HG03159 (cell line): ENCODE measurements around the gene ITSN2.

Experiments used
- ATAC-seq: cut with Tn5 transposase; IDR thresholded peaks from one replicate; pipeline ENCODE4 v1.9.1; 2021; ENCODE audit warnings: mild to moderate bottlenecking, moderate library complexity; ENCODE audit not compliant: unreplicated experiment

The ITSN2 gene

DNA sequence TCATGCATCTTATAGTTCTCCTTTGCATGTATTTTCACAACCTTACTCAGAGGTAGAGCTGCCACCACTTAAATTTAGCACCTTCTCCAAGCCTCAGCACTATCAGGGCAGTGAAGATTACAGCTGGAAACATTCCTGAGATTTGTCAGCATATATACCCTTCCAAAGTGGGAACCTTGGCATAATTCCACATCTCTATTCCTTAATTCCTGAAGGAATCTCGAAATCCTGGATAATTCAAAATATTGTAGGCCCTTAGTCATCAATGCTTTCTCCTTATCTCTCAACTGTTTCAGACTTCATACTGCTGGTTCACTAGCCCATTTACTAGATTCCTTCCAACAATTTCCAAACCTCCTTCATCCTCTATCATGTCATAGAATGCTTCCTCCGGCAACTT is 87.4 kb downstream of the ITSN2 start:
- ATAC-seq, result no peak

DNA sequence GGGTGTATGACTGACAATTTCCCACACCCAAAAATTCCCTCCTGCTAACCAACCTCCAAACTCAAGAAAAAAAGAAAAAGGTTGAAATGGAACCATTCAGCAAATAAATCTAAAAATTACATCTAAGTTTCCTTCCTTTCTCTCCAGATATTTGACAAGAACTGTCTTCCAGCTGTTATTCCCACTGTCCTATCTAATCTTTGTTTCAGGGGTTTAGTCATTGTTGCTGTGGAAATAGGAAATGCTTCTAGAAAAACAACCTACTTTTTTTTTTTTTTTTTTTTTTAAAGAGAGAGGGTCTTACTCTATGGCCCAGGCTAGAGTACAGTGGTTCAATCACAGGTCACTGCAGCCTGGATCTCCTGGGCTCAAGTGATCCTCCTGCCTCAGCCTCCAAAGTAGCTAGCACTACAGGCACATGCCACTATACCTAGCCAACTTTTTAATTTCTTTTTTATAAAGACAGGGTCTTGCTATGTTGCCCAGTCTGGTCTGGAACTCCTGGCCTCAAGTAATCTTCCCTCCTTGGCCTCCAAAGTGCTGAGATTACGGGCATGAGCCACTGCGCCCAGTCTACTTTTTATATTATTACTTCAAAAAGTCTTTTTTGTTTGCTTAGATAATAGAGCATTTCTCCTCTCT is 88.1 kb downstream of the ITSN2 start:
- no peak for ATAC-seq

DNA sequence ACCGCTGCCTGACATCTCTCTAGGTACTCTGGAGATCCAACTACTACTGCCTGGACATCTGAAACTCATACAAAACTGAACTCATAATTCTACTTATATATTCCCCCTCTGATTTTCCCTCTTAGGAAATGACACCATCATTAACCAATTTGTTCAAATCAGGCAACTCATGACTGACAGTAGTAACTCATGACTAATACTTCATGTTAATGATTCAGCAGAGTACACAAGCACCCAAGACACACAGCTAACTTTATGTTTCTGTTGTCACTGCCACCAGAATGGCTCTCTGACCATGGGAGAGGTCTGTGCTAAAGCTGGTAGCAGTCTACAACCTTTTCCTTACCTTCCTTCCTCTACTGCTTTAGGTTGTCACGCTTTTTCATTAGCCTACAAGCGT is 91.1 kb downstream of the ITSN2 start:
- no peak for ATAC-seq

DNA sequence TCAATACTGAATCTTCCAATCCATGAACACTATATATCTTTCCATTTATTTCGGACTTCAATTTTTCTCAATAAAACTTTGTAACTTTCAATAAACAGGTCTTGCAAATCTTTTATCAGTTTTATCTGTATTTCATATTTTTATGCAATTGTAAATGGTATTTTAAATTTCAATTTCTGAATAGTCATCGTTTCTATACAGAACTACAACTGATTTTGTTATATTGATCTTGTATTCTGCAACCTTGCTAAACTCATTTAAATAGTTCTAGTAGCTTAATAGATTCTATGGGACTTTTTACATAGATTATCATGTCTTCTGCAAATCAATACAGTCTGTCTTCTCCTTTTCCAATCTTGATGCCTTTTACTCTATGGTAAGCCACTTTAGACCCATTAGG is 95.1 kb downstream of the ITSN2 start:
- no peak for ATAC-seq

DNA sequence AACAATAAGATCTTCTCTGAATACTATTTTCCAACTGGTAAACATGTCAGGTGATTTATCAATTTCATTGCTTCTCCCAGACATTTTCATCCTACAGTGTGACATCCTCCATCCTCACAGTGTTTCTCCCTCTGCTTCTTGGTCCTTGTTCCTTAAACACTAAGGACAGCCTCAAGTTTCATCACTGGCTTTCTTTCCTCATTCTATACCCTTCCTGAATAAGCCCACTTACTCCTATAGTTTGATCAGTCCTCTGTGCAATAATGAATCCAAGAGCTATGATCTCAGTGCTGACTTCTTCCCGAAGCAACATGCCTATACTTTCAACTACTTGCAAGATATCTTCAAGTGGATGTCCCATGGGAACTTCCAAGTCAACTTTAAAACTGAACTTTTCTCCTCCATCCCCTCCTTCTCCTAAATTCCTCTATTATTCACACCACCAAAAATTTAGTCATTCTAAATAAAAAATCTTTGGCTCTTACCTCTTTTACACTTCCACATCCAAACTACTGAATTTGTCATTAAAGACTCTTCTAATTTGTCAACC is 97.8 kb downstream of the ITSN2 start:
- ATAC-seq, result no peak

DNA sequence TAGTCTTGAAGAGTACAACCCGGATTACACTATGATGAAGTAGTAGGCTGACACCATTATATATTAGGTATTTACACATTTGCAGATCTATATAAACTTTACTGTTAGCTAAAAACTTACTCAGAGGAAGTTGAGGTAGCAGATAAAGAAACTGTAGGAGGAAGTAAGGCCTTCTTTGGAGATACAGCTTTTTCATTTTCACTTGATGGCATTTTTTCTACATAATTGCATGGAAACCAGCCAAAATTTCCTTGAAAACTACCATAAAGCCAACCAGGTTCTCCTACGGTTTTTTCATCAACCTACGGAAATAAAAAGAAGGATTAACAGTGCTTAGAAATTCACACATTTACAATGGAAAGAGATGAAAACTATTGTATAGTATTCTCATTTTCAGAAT is 98.9 kb downstream of the ITSN2 start:
- ATAC-seq, result no peak

DNA sequence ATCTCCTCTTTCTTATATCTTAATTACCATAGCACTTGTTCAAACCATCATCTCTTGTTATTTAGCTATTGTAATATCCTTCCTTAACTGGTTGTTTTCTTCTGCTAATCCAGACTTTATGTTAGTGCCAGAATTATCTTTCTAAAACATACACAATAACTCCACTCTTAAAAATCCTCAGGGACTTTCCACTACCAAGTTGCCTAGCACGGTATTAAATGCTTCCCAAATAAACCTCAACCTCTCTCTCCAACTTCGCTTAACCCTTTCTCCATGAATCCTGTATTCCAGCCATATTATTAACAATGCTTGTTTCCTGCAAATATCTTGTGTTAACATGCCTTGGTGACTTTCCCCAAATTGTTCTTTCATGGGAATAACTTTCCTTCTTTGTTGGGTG is 101.0 kb downstream of the ITSN2 start:
- ATAC-seq, result no peak

DNA sequence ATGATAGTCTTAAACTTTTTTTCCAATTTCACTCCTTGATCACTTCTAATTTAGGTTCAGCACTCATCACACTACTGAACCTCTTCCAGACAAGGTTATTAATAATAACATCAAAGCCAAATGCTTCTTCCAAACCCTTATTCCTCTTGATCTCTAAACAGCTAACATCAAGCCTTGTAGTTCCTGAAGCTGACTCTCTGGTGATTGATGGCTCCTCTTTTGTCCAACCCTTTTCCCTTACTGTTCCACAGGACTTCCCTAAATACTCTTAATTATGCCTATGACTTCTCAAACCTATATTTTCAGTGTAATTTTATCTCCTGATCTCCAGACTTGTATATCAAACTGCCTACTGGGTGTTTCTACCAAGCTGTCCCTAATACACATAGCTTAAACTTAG is 101.6 kb downstream of the ITSN2 start:
- no peak for ATAC-seq

DNA sequence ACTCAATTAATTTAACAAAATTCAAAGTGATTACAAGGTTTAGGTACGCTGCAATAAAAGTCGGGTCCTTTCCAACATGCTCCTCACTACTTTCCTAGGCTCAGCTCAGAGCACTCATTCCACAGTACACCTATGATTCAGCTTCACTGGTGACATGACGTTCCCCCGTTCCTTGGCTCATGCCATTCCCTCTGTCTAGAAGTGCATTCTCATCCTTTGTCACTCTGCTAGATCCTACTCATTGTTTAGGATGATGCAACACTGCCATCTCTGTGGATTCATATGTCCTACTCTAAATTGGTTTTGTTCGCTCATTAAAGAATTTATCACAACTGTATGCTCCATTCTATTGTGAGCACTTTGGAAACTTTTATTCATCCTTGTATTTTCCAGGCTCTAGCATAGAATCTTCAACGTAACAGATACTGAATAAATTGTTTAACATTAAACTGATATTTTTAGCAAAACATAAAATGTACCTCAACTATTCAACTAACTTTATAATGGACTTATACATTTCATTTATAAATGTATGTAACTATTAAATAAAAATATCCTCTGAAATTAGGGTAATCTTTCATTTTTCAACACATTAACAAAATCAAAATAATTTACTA is 106.9 kb downstream of the ITSN2 start:
- no peak for ATAC-seq

DNA sequence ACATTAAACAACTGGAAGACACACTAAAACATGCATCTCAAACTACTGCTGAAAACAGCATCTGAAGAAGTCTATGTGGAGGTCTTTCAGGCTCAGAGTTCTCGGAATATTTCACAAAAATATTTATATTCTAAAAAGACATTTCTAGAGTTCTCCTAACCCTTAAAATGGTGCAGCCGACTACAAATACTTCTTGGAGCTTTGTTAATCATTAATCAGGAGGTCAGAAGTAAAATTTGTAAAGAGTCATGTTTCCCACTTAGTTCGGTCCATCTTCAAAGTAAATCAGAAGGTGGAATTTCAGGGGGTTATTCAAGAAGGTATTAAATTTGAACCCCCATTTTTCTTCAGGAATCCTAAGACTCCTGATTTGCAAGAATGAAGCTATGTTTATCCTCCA is 112.7 kb downstream of the ITSN2 start:
- no peak for ATAC-seq

DNA sequence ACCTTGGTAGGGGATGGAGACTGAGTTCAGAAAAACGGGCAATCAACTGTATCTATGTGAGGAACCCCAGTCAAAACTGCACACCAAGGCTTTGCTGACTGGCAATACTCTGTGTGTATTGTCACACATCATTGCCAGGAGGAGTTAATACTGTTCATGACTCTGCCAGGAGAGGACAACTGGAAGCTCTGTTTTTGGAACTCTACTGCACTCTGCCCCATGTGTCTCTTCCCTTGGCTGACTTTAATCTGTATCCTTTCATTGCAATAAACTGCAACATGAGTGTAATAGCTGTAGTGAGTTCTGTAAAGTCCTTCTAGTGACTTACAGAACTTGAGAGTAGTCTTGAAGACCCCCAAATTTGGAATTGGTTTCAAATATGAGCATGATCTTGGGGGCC is 113.2 kb downstream of the ITSN2 start:
- no peak for ATAC-seq

DNA sequence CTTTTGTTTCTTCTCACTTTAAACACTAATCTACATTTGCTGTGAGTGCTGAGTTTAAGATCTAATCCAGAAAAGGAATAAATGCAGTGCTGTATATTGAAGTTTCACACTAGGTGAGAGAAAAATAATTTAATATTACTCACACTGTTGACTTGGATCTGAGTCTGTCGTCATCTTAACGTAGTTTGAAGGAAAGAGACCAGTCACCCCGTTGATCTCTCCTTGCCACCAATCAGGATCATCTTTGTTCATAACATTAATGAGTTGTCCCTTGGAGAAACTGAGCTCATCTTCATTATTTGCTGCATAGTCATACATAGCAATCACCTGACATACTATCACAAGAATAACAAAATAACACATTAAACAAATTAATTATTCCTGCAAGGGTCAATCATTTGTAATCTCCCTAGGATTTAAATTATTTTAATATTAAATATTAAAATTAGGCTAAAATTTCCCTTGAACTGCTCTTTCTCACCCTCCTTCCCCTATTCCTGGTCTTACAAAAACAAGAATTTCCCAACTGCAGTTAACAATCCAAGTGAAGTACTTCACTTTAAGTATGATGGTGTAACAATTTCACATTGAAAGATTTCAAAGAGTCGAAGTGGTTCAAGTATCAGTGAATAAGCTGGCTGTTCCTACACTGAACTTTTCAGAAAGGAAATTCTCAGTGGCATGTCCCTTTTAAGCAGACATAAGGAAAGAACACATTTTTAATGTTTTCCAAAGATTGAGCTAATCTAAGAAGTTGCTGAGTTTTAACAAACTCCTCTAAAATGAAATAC is 114.2 kb downstream of the ITSN2 start:
- no peak for ATAC-seq

DNA sequence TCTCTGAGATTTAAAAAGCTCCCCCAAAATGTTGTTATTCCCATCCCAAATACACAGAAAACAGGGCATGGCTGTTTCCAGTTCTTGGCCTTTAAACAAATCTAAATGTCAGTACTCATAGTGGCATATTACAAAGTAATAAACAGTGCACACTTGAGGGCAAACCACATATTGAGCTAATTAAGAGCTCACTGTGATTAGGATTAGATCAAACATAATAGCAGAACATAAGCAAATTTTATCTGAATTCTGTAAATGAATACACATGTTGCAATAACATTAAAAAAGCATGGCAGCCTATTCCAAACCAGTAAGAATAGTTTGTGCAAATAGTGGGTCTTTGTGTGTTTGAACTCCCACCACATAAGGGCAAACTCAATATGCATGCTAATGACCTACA is 118.8 kb downstream of the ITSN2 start:
- no peak for ATAC-seq

DNA sequence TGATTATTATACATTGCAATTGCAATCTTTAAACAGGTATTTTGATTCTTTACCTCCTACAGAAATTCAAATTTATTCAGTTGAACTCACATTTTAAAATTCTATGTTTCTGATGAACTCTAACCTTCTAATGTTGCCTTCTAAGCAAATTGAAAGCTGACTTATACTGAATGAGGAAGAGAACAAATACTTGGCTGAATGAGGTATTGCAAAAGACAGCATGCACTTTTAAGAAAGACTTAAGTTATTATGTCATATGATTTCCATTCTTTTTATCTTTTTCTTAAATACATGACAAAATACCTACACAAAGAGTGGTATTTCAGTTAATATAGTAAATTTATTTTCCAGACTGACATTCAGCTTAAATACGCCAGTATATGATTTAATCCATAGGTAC is 120.8 kb downstream of the ITSN2 start:
- no peak for ATAC-seq

DNA sequence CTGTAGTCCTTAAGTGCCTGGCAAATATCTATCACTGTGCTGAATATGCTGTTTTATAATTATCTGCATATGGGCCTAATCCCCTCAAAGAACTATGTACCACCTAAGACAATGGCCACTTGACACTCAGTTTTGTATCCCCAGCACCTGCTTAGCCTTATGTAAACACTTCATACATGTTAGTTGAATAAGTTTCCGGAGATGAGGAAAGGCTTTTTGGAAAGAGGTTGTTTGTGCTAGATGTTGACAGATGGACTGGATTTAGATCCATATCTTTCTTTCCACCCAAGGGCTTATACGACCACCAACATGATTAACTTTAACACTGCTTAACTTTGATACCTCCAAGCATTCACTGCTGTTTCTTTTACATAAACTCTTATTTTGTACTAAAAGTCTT is 122.2 kb downstream of the ITSN2 start:
- ATAC-seq, result no peak

DNA sequence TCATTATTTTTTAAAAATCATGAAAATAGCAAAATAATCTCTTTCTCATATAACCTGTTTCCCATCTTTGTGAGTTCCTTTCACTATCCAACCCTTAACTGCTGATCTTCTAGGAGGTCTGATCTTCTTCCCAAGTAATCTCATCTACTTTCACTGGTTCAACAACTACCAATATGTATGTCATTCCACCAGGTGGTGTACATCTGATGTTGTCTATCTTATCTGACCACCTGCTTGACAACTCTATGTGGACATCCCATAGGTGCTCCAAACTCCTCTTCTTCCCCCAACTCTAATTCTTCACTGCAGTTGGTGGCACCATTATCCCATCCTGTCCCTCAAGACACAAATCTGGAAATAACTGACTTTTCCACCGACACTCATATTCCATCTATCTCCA is 123.0 kb downstream of the ITSN2 start:
- no peak for ATAC-seq

DNA sequence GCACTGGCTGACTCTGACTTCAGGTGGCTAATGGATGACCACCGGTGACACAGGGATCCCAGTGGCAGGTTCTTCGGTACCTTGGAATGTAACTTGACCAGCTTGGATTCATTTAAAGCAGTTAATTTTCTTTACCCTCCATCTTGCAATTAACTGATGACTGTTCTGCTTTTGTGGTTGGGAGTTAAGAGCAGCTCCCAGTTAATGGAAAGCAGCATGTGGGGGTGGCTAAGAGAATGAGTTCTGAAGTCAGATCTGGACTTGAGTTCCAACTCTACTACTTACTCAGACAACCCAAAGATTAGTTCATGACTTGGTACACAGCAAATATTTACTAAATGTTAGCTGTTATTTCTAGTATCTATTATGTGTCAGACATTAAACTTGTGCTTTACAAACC is 127.0 kb downstream of the ITSN2 start:
- ATAC-seq, result no peak

DNA sequence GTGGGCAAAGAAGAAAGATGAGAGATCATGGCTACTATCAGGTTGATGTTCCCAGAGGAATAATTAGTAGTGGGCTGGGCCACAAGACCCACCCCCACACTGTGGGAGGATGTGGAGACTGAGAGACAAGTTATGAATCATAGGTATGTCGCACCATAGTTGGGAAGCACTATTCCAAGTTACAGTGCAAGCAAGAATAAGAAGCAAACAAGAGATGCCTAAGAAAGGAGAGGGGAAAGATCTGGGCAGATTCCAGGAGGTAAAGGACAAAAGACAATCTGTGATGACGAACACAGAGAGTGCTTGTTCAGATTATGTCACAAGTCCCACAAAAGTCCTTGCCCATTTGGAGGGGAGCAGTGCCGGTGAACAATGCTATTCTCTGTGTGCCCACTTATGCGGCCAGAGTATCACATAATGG is 128.9 kb downstream of the ITSN2 start:
- ATAC-seq, result no peak

DNA sequence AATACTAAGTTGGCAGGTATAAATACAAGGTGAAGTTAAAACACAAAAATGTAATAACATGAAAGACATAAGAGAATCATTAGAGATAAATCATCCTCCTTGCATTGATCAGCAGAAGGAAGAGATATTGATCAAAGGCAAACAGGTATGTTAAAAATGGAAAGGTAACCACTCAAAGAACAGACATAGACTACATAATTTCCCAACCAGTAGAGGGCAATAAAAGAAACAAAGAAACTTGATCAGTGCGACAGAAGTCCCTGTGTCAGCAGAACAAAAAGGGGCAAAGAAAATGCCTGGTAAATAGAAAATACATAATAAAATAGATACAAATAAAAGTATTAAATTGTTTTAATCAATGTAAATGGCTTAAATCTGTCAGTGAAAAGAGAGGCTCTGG is 131.9 kb downstream of the ITSN2 start:
- no peak for ATAC-seq

DNA sequence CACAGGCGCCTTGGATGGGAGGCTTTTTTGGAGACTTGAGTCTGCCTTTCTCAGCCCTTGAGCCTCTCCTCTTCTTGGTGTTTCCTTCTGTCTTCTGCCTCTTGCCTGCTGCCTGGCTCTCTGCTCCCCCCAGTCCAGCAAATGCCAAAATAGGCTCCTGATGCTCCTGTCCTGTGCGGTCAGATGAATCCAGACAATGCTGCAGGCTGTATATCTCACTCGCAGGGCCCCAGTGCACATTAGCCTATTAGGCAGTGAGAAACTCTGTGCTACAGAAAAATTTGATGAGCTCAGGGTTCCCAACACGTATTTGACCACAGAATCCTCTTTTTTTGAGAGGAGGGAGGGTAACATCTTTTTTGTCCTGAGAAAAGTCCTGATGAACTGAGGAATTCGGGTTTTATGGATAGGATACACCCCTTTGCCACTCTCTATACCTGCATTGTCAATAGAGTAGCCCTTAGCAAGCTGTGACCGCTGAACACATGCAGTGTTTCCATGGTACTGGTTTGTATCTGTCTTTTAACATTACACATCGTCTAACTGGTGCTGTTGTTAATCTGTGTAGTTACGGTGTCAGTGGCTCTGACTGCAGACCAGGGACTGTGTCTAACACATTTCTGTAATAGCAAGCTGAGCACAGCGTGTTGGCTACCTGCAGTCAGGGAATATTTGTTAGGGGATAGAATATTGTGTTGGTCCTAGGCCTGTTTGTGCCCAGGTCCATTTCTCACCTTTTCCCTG is 134.7 kb downstream of the ITSN2 start:
- no peak for ATAC-seq

DNA sequence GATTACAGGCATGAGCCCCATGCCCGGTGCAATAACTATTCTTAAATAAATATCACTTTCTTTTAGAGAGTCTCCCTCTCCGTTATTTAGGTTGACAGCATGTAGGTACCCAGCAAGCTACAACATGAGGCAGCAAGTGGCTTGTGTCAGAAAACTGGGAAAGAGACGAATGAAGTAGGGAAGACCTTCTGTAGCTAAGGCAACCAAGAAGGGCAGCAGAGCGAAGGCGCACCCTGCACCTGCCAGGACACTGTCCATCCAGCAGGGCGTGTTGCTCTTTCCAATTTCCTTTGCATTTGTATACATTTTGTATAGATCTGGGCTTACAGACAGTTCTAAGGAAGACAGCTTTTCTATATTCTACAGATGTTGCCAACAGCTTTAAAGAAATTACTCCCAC is 137.4 kb downstream of the ITSN2 start:
- no peak for ATAC-seq
